K562 (cell line): ENCODE data around the gene CPHXL2. TPM values are rescaled to one million over a fixed set of nuclear protein-coding genes. Genes with fewer than 3 reads are reported as not detected.

ENCODE experiments used
- AFF4 ChIP-seq: sonication (generic); formaldehyde crosslinking; IDR thresholded peaks from 2 replicates; pipeline ENCODE4 v1.8.0; 2023; ENCODE audit warnings: mild to moderate bottlenecking, missing genetic modification reagents
- ATF7 ChIP-seq: fragments of 450-650 bp; IDR thresholded peaks from 2 replicates; pipeline ENCODE4 v1.7.1; 2014; ENCODE audit warnings: mild to moderate bottlenecking, moderate library complexity
- CBFA2T3 ChIP-seq: fragments of 450-650 bp; IDR thresholded peaks from 2 replicates; pipeline ENCODE4 v1.6.1; 2017
- DACH1 ChIP-seq: fragments of 450-650 bp; IDR thresholded peaks from 2 replicates; pipeline ENCODE4 v1.6.1; 2018; ENCODE audit not compliant: partially characterized antibody
- E2F4 ChIP-seq: sonication (generic); formaldehyde crosslinking; IDR thresholded peaks from 2 replicates; pipeline ENCODE4 v1.8.0; 2022; ENCODE audit warnings: mild to moderate bottlenecking, low read depth, missing genetic modification reagents
- HNRNPH1 ChIP-seq: fragments of 200-400 bp; formaldehyde crosslinking; optimal IDR thresholded peaks from 2 replicates; pipeline ENCODE3; 2017; ENCODE audit warnings: low read depth, mild to moderate bottlenecking, low read length, moderate library complexity
- ID3 ChIP-seq, 2 experiments: fragments of 250-450 bp in 1 of 2; fragments of 450-650 bp in 1 of 2; sonication (Bioruptor Pico) in 1 of 2; IDR thresholded peaks; 2 replicates each; pipeline versions ENCODE4 v1.6.1 to v1.8.0; 2016 to 2021; ENCODE audit warnings: mild to moderate bottlenecking in 2 of 2, moderate library complexity in 2 of 2, missing compliant biosample characterization in 1 of 2, missing genetic modification characterization in 1 of 2
- ILK ChIP-seq: fragments of 450-650 bp; IDR thresholded peaks from 2 replicates; pipeline ENCODE4 v1.6.1; 2016; ENCODE audit warnings: missing genetic modification characterization, low read depth, mild to moderate bottlenecking, missing compliant biosample characterization, moderate library complexity, borderline replicate concordance
- POLR2AphosphoS5 ChIP-seq: IDR thresholded peaks from 2 replicates; pipeline ENCODE4 v1.6.1; 2011; ENCODE audit warnings: mild to moderate bottlenecking, low read depth, low read length, moderate library complexity; ENCODE audit not compliant: control insufficient read depth, insufficient read depth
- STAG1 ChIP-seq: sonication (generic); formaldehyde crosslinking; IDR thresholded peaks from 2 replicates; pipeline ENCODE4 v1.5.0; 2020; ENCODE audit warnings: missing genetic modification reagents, borderline replicate concordance
- TARDBP ChIP-seq: fragments of 450-650 bp; IDR thresholded peaks from 2 replicates; pipeline ENCODE4 v1.6.1; 2016
- TOE1 ChIP-seq, 2 experiments: fragments of 450-650 bp in 1 of 2; sonication (generic) in 1 of 2; formaldehyde crosslinking in 1 of 2; IDR thresholded peaks; 2 replicates each; pipeline versions ENCODE4 v1.7.1 to v1.8.0; 2016 to 2022; ENCODE audit warnings: borderline replicate concordance in 2 of 2, mild to moderate bottlenecking in 2 of 2, antibody characterized with exemption in 1 of 2, inconsistent platforms in 1 of 2, low read depth in 1 of 2, missing genetic modification reagents in 1 of 2, moderate library complexity in 1 of 2
- ZNF551 ChIP-seq: fragments of 250-450 bp; sonication (Bioruptor Pico); IDR thresholded peaks from 2 replicates; pipeline ENCODE4 v1.5.0; 2021; ENCODE audit warnings: mild to moderate bottlenecking, moderate library complexity
- ZNF717 ChIP-seq: fragments of 250-450 bp; sonication (Bioruptor Pico); IDR thresholded peaks from 2 replicates; pipeline ENCODE4 v1.5.0; 2021
- polyA plus RNA-seq, 8 experiments: library from polyadenylated mRNA; depleted of rRNA in 4 of 8; stranded (reverse) in 5 of 8; unstranded in 3 of 8; fragments of >200 nt; fragmentation: Nextera tagmentation in 2 of 8; fragmentation: Illumina TruSeq in 1 of 8; extraction: Ambion mirVana in 2 of 8; extraction: Trizol in 1 of 8; gene quantifications; 2 replicates each; pipeline versions ENCODE4 v1.2.1 to v1.2.3, GENCODE V29; 2011 to 2014; ENCODE audit warnings: inconsistent platforms in 1 of 8, missing spikeins in 1 of 8
- total RNA-seq, 7 experiments: library from RNA; depleted of rRNA in 6 of 7; stranded (reverse); fragments of >200 nt in 6 of 7; fragmentation: Illumina TruSeq in 2 of 7; extraction: Trizol in 2 of 7; gene quantifications; 2 replicates each; pipeline versions ENCODE4 v1.2.1 to v1.2.3, GENCODE V29; 2011 to 2021; ENCODE audit warnings: low replicate concordance in 1 of 7
- TF ChIP-seq, protein P1 (sequence below): sonication (generic); formaldehyde crosslinking; IDR thresholded peaks from 2 replicates; pipeline ENCODE4 v1.8.1; 2023; ENCODE audit warnings: mild to moderate bottlenecking, missing genetic modification reagents
- TF ChIP-seq, protein P2 (sequence below): fragments of 200-800 bp; sonication (Bioruptor generic); IDR thresholded peaks from 2 replicates; pipeline ENCODE4 v1.6.1; 2017; ENCODE audit warnings: missing genetic modification characterization, missing compliant biosample characterization

The CPHXL2 gene
- total and polyA plus RNA-seq, 9 of the 15 experiments (the other 6 are each of a cell fraction or from before 2014, with no cell fraction given) = not detected

- TF ChIP-seq, protein P1, sequence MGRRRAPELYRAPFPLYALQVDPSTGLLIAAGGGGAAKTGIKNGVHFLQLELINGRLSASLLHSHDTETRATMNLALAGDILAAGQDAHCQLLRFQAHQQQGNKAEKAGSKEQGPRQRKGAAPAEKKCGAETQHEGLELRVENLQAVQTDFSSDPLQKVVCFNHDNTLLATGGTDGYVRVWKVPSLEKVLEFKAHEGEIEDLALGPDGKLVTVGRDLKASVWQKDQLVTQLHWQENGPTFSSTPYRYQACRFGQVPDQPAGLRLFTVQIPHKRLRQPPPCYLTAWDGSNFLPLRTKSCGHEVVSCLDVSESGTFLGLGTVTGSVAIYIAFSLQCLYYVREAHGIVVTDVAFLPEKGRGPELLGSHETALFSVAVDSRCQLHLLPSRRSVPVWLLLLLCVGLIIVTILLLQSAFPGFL = no peak
- no peak for TF ChIP-seq ILK
- TF ChIP-seq ID3 (CRISPR knock-in tag; IDR thresholded peaks at IDR 0.05) = no peak
- no peak for TF ChIP-seq ID3 (tag; IDR thresholded peaks at IDR 0.05)
- peak; percentile 16; the same call in 1 of the 2 replicates for TF ChIP-seq TARDBP
- TF ChIP-seq ATF7 = peak; percentile 65
- TF ChIP-seq AFF4 = 0 out of 2 replicates have a peak, but pooled peaks have one; percentile 31
- TF ChIP-seq ZNF717 (CRISPR knock-in tag) = no peak
- no peak for TF ChIP-seq ZNF551 (CRISPR knock-in tag)
- no peak; the same call in 1 of the 2 replicates for TF ChIP-seq STAG1 (CRISPR knock-in tag)
- TF ChIP-seq HNRNPH1 = no peak
- TF ChIP-seq, protein P2, sequence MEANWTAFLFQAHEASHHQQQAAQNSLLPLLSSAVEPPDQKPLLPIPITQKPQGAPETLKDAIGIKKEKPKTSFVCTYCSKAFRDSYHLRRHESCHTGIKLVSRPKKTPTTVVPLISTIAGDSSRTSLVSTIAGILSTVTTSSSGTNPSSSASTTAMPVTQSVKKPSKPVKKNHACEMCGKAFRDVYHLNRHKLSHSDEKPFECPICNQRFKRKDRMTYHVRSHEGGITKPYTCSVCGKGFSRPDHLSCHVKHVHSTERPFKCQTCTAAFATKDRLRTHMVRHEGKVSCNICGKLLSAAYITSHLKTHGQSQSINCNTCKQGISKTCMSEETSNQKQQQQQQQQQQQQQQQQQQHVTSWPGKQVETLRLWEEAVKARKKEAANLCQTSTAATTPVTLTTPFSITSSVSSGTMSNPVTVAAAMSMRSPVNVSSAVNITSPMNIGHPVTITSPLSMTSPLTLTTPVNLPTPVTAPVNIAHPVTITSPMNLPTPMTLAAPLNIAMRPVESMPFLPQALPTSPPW = peak; percentile 88
- TF ChIP-seq CBFA2T3 = no peak
- TF ChIP-seq POLR2AphosphoS5 = peak; percentile 91
- TF ChIP-seq DACH1 = no peak
- no peak for TF ChIP-seq E2F4 (CRISPR knock-in tag)
- TF ChIP-seq TOE1 (IDR thresholded peaks at IDR 0.05; ENCODE audit: borderline replicate concordance) = no peak
- TF ChIP-seq TOE1 (CRISPR knock-in tag; IDR thresholded peaks at IDR 0.05; ENCODE audit: borderline replicate concordance, low read depth) = no peak; the same call in 1 of the 2 replicates
These were observed 29.1 kb downstream of the CPHXL2 start, which contains the start of the genes KARS1 and TERF2IP (continued) for GRCh38 chr16:75647492-75648264.
